Activated naive CD8-positive, alpha-beta T cell treated with anti-CD3 and anti-CD28 coated beads, Interleukin-2, amount 10 ng/mL, durations not matched to agents 7 days and 5 days (primary cell): ENCODE data around the gene ZNF33B. TPM values are rescaled to one million over a fixed set of nuclear protein-coding genes. Genes with fewer than 3 reads are reported as not detected.

Experiments used
- ATAC-seq: fragments of 150-1000 bp; cut with Tn5 transposase; one replicate; pipeline ENCODE4 v1.10.0; 2021; ENCODE audit warnings: low read depth, moderate library complexity
- POLR2A ChIA-PET: fragments of 350-600 bp; sonication (Branson Sonifier 250); formaldehyde crosslinking; loops from one replicate; lab custom pipeline; 2021; ENCODE audit warnings: antibody characterized with exemption; lab: Charles Lee
- DNase-seq: peaks from one replicate; pipeline ENCODE4 v3.0.0; 2021
- H3K27ac Mint-ChIP-seq: one replicate; pipeline ENCODE4 v1.8.0; 2022; ENCODE audit warnings: mild to moderate bottlenecking, mixed read lengths
- H3K27me3 Mint-ChIP-seq: one replicate; pipeline ENCODE4 v1.8.0; 2022; ENCODE audit warnings: mild to moderate bottlenecking, moderate library complexity, mixed read lengths
- H3K36me3 Mint-ChIP-seq: one replicate; pipeline ENCODE4 v1.8.0; 2021; ENCODE audit warnings: mild to moderate bottlenecking, mixed read lengths
- H3K4me1 Mint-ChIP-seq: one replicate; pipeline ENCODE4 v1.8.0; 2021; ENCODE audit warnings: mixed read lengths
- H3K4me3 Mint-ChIP-seq: one replicate; pipeline ENCODE4 v1.8.0; 2022; ENCODE audit warnings: mild to moderate bottlenecking, moderate library complexity, mixed read lengths
- H3K9me3 Mint-ChIP-seq: one replicate; pipeline ENCODE4 v1.8.0; 2021; ENCODE audit warnings: mixed read lengths
- total RNA-seq, 2 experiments: library from RNA; stranded (reverse); gene quantifications; one replicate each; pipeline ENCODE4 v1.2.3, GENCODE V29; 2021

The ZNF33B gene
- total RNA-seq, 2 experiments from 2014 or later: 30.0 to 36.1 TPM

DNA sequence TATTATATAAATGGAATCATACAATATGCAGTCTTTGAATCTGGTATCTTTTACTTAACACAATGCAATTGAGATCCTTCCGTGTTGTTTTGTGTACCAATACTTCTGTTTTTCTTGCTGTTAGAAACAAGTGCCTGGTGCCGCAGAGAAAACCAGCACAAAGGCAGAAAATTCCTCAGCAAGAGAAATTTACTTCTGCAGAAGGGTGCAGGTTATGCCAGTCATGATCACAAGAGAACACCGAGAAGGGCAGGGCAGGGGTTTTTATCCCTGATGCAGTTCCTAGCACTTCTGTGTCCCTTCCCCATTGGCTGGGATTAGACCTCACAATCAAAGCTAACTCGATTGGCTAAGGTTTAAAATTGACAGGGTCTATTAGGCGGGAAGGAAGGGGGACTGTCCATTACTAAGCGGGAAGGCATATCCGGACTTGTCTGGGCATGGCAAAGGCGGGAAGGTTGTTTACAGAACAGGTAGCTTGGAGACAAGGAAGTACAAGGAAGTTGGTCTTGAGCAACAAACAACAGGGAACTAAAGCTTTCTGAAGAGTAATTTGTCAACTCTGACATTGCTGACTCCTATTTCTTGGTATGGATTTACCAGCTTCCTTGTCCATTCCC is 2.4 kb upstream of the ZNF33B start:
- Mint-ChIP-seq H3K4me3 (no peak overlapping the region), H3K4me1 (peaks cover 15% of the 10 kb centered on the region), H3K27me3 (no peaks in the 10 kb centered on the region), H3K36me3 (peaks cover 8% of the 10 kb centered on the region), H3K27ac (no peak overlapping the region), H3K9me3 (no peaks in the 10 kb centered on the region)
- DNase-seq: no peak
- no peak for ATAC-seq
- POLR2A ChIA-PET: no interaction called here

DNA sequence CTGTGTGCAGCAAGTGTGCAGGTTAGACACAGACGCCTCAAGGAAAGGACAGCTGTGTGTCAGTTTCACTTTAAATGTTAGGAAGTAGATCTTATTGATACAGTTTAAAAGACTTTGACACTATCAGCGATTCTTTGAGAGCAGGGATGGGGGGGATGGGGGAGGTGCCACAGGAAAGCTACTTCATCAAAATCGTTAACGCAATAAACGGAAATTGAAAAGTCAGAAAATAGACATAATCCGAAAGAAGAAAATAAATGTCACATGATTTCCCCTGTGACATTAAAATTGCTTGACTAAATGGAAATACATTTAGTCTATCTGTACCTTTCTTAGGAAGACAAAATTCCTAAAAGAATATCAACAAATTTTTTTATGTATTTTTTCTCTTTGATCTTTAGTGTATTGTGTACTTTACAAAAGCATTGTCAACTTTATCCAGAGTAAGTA is 476 bp upstream of the ZNF33B start:
- POLR2A ChIA-PET: interaction anchor here (0.7 kb wide), 3 partner anchors 9 to 145 kb away, joined by 3 to 4 read pairs (median 3); no protein-coding TSS in a partner anchor
- DNase-seq (no peak), ATAC-seq (no peak)
- Mint-ChIP-seq H3K36me3 (peaks cover 18% of the 10 kb centered on the region), H3K27me3 (no peaks in the 10 kb centered on the region), H3K9me3 (no peaks in the 10 kb centered on the region), H3K4me3 (peak overlapping the region; percentile 94), H3K27ac (peak overlapping the region; percentile 97), H3K4me1 (peaks cover 21% of the 10 kb centered on the region)

DNA sequence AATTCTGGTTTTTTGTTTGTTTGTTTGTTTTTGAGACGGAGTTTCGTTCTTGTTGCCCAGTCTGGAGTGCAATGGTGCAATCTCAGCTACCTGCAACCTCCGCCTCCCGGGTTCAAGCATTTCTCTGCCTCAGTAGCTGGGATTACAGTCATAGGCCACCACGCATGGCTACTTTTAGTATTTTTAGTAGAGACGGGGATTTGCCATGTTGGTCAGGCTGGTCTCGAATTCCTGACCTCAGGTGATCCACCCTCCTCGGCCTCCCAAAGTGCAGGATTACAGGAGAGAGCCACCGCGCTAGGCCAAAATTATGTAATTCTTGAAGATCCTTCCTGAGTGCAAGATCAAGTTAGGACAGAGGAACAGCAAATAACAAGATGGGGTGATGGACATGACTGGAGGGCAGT is 719 bp downstream of the ZNF33B start:
- Mint-ChIP-seq H3K36me3 (peaks cover 25% of the 10 kb centered on the region), H3K27me3 (no peaks in the 10 kb centered on the region), H3K27ac (peak overlapping the region; percentile 97), H3K9me3 (no peaks in the 10 kb centered on the region), H3K4me1 (peaks cover 28% of the 10 kb centered on the region), H3K4me3 (peak overlapping the region; percentile 94)
- no peak for DNase-seq
- ATAC-seq: no peak
- POLR2A ChIA-PET: no interaction called here

DNA sequence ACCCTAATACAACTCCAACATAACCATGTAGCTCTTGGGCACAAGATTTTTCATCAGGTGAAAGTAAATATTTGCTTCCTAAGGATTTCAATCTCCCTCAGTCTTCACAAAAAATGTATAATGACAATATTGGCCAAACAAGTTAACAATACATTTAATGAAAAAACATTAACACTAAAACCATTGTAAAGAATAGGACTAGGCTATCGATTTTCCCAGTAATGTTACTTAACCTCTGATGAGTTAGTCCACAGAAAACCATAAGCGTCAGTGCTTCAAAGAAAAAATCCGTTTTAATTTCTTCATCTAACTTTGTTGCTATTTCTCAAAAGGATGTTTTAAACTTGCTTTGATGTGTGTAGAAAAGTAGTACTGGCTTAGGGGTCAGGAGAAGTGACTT is 1.2 kb downstream of the ZNF33B start:
- peak overlapping the region; percentile 97 for H3K27ac Mint-ChIP-seq
- peaks cover 27% of the 10 kb centered on the region for H3K36me3 Mint-ChIP-seq
- H3K4me1 Mint-ChIP-seq: peaks cover 30% of the 10 kb centered on the region
- POLR2A ChIA-PET: no interaction called here
- peak overlapping the region; percentile 94 for H3K4me3 Mint-ChIP-seq
- no peaks in the 10 kb centered on the region for H3K9me3 Mint-ChIP-seq
- ATAC-seq (no peak), DNase-seq (no peak)
- no peaks in the 10 kb centered on the region for H3K27me3 Mint-ChIP-seq

DNA sequence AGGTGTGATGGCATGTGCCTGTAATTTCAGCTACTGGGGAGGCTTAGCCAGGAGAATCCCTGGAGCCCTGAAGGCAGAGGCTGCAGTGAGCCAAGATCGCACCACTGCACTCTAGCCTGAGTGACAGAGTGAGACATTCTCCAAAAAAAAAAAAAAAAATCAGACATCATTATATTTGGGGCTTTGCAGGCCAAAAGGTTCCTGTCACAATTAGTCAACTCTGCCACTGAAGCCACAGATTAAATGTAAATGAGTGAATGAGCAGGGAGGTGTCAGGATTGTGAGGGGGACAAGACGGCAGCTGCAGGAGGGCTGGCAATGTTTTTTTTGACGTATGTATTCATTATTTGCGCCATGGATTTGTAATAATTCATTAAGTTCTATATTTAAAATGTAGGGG is 3.3 kb downstream of the ZNF33B start:
- Mint-ChIP-seq H3K9me3 (no peaks in the 10 kb centered on the region), H3K27ac (no peak overlapping the region), H3K36me3 (peaks cover 42% of the 10 kb centered on the region), H3K4me1 (peaks cover 41% of the 10 kb centered on the region), H3K27me3 (no peaks in the 10 kb centered on the region), H3K4me3 (no peak overlapping the region)
- ATAC-seq (no peak), DNase-seq (no peak)
- POLR2A ChIA-PET: no interaction called here

DNA sequence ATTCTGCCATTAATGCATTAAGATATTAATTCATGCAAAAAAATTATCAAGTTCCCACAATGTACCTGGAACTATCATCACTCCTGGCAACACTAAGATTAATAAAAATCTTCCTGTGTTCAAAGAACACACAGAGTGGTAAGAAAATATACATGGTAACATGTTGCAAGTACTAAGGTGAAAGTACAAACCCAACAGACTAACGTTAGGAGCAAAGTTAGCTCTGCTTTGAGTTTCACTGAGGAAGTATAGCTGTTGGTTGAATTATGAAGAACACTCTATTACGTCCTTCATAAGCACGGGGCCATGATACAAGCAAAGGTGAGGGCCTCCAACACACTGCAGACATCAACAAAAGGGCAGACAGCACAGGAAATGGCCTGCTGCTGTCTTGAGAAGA is 5.8 kb downstream of the ZNF33B start:
- H3K36me3 Mint-ChIP-seq: peaks cover 64% of the 10 kb centered on the region
- H3K27me3 Mint-ChIP-seq: no peaks in the 10 kb centered on the region
- no peak overlapping the region for H3K4me3 Mint-ChIP-seq
- DNase-seq (no peak), ATAC-seq (no peak)
- no peaks in the 10 kb centered on the region for H3K9me3 Mint-ChIP-seq
- peaks cover 45% of the 10 kb centered on the region for H3K4me1 Mint-ChIP-seq
- H3K27ac Mint-ChIP-seq: no peak overlapping the region
- POLR2A ChIA-PET: no interaction called here

DNA sequence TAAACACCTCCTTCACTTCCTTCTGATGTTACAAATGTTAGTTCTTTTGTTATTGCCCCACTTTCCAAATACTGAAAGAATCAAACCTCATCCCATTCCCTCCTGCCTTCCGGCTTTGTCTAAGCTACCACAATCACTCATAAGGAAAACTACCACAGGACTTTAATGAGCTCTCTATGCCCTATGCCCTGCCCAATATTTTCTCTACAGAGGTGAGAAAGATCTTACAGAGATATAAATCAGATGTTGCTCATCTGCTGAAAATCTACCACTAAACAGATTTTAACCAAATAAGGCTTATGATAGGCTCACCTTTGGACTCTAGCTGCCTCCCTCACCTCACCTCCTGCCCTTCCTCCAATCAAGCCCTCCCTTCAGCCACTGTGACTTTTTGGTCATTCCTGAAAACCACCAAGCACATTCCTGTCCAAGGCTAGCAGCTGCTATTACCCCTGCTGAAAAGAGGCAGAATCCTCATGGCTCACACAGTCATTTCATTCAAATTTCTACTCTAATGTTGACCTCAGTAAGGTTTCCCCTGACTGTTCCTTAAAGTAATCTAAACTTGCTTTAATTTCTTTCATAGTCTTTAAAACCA is 7.7 kb downstream of the ZNF33B start:
- H3K4me3 Mint-ChIP-seq: peak overlapping the region; percentile 43
- H3K27ac Mint-ChIP-seq: peak overlapping the region; percentile 78

GRCh38 chr10:42623929-42624328 is 14.4 kb downstream of the ZNF33B start:
- POLR2A ChIA-PET: no interaction called here
- DNase-seq (no peak), ATAC-seq (no peak)
- H3K27me3 Mint-ChIP-seq: no peaks in the 10 kb centered on the region
- H3K36me3 Mint-ChIP-seq: peaks cover 80% of the 10 kb centered on the region
- H3K9me3 Mint-ChIP-seq: peaks cover 12% of the 10 kb centered on the region
- peaks cover 7% of the 10 kb centered on the region for H3K4me1 Mint-ChIP-seq
- H3K27ac Mint-ChIP-seq: no peak overlapping the region
- H3K4me3 Mint-ChIP-seq: no peak overlapping the region

More for the DNA sequence above, 7.7 kb downstream of the ZNF33B start:
- no peak for ATAC-seq
- no peaks in the 10 kb centered on the region for H3K27me3 Mint-ChIP-seq
- POLR2A ChIA-PET: interaction anchor here (0.6 kb wide), 1 partner anchor 8 kb away, joined by 3 read pairs; no protein-coding TSS in a partner anchor
- peaks cover 3% of the 10 kb centered on the region for H3K9me3 Mint-ChIP-seq
- H3K4me1 Mint-ChIP-seq: peaks cover 35% of the 10 kb centered on the region
- peaks cover 72% of the 10 kb centered on the region for H3K36me3 Mint-ChIP-seq
- DNase-seq: no peak

GRCh38 chr10:42618424-42618823 is 19.9 kb downstream of the ZNF33B start:
- POLR2A ChIA-PET: no interaction called here
- no peak overlapping the region for H3K4me3 Mint-ChIP-seq
- H3K27me3 Mint-ChIP-seq: no peaks in the 10 kb centered on the region
- peaks cover 4% of the 10 kb centered on the region for H3K4me1 Mint-ChIP-seq
- peaks cover 70% of the 10 kb centered on the region for H3K36me3 Mint-ChIP-seq
- H3K27ac Mint-ChIP-seq: no peak overlapping the region
- peaks cover 12% of the 10 kb centered on the region for H3K9me3 Mint-ChIP-seq
- no peak for ATAC-seq
- no peak for DNase-seq

GRCh38 chr10:42615419-42615818 is 23.0 kb downstream of the ZNF33B start:
- no peak overlapping the region for H3K4me3 Mint-ChIP-seq
- ATAC-seq (no peak), DNase-seq (no peak)
- H3K4me1 Mint-ChIP-seq: peaks cover 4% of the 10 kb centered on the region
- H3K9me3 Mint-ChIP-seq: peaks cover 10% of the 10 kb centered on the region
- H3K27me3 Mint-ChIP-seq: no peaks in the 10 kb centered on the region
- H3K36me3 Mint-ChIP-seq: peaks cover 72% of the 10 kb centered on the region
- POLR2A ChIA-PET: no interaction called here
- no peak overlapping the region for H3K27ac Mint-ChIP-seq

DNA sequence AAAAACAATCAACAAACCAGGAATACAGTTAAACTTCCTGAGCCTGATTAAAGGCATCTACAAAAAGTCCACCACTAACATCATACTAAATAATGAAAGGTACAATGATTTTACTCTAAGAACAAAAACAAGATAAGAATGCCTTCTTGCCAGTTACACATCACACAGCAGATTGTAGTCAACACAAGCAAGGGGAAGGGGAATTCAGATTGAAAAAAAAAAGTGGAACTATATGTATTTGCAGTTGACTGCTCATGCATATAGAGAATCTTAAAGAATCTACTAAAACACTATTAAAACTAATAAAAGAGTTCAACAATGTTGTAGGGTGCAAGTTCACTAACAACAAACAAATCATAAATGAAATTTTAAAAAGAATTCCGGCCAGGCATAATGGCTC is 28.5 kb downstream of the ZNF33B start:
- Mint-ChIP-seq H3K27me3 (no peaks in the 10 kb centered on the region), H3K4me3 (no peak overlapping the region), H3K9me3 (peaks cover 22% of the 10 kb centered on the region), H3K4me1 (no peaks in the 10 kb centered on the region), H3K27ac (no peak overlapping the region), H3K36me3 (peaks cover 79% of the 10 kb centered on the region)
- ATAC-seq (no peak), DNase-seq (no peak)
- POLR2A ChIA-PET: no interaction called here

DNA sequence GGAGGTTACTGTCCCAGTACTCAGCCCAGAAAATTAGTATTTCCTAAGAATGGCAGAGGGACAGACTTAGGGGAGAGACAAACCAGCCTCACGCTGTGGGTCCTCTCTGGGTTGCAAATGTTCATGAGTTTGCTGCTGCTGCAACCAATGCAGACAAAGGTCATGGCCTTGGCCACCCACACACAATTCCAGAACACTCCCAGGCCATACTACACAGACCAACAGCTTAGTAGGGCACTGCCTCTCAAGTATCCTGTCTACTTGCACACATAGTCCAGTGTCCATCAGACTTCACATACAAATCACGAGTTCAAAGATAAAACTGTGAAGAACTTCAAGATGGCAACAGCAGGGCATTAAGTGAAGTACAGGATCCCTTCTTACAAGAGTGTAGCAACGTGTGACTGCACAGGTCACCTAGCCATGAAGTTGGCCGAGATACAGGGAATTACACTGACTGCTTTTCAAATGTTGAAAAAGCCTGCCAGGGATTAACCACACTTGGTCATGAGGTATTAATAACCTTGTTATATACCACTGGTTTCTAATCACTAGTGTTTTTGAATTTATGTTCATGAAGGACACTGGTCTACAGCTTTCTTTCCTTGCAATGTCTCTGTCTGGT is 40.0 kb downstream of the ZNF33B start:
- POLR2A ChIA-PET: no interaction called here
- H3K4me3 Mint-ChIP-seq: no peak overlapping the region
- H3K9me3 Mint-ChIP-seq: peaks cover 26% of the 10 kb centered on the region
- no peak for DNase-seq
- H3K27me3 Mint-ChIP-seq: no peaks in the 10 kb centered on the region
- no peak for ATAC-seq
- H3K27ac Mint-ChIP-seq: no peak overlapping the region
- no peaks in the 10 kb centered on the region for H3K4me1 Mint-ChIP-seq
- peaks cover 69% of the 10 kb centered on the region for H3K36me3 Mint-ChIP-seq

DNA sequence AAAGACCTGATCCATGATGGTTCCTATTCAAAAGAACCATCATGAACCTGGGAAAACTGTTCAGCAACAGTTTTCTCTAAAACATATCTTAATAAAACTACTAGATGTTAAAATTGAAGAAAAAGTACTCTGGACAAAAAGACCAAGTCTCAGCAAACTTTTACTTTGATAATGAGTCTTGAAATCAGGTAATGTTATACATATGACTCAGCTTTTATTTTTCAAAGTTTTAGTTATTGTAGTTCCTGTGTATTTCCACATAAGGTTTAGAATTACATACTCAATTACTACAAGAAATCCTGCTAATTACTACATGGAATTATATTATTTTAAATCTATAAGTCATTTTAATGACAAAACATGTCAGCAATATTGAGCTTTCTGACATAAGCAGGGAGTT is 42.2 kb downstream of the ZNF33B start:
- DNase-seq (no peak), ATAC-seq (no peak)
- Mint-ChIP-seq H3K27ac (no peak overlapping the region), H3K4me3 (no peak overlapping the region), H3K36me3 (peaks cover 72% of the 10 kb centered on the region), H3K4me1 (no peaks in the 10 kb centered on the region), H3K9me3 (peaks cover 40% of the 10 kb centered on the region), H3K27me3 (no peaks in the 10 kb centered on the region)
- POLR2A ChIA-PET: no interaction called here

GRCh38 chr10:42594246-42594650 is 44.1 kb downstream of the ZNF33B start:
- Mint-ChIP-seq H3K9me3 (peaks cover 46% of the 10 kb centered on the region), H3K27ac (no peak overlapping the region), H3K27me3 (no peaks in the 10 kb centered on the region), H3K36me3 (peaks cover 74% of the 10 kb centered on the region), H3K4me3 (no peak overlapping the region), H3K4me1 (no peaks in the 10 kb centered on the region)
- ATAC-seq (no peak), DNase-seq (no peak)
- POLR2A ChIA-PET: no interaction called here
